ENCODE measurements around the gene ENTPD1. TPM values are rescaled to one million over a fixed set of nuclear protein-coding genes. Genes with fewer than 3 reads are reported as not detected.

Gene ENTPD1
- polyA plus RNA-seq, 1 donor (not counting 4 experiments of a cell fraction or from before 2014, with no cell fraction given): 0.03 TPM

DNA sequence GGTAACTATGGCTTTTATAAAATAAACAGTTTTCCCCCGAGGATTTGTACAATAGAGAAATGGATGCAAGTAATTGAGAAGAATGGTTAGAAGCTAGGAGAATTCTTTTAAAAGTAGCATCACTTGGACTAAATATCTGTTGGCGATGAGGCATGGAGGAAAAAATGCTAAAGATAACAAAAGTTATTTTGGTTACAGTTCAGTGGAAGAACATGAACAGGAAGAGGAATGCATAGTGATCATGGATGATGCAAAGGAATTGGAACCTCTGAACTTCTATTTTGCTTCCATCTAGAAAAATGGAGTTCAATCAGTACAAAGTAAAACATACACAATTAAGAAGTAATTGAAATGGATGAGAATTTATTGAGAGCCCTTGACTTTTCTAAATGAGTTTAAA, 32.9 kb downstream of the ENTPD1 start:
- Histone ChIP-seq H3K79me2 (ENCODE audit: control insufficient read depth, insufficient read depth, low read length) (no peaks in the 10 kb centered on the region), H3K4me3 (ENCODE audit: control insufficient read depth in 2 of 3, extremely low read depth in 1 of 3, insufficient read depth in 2 of 3, low read depth in 1 of 3, low read length in 3 of 3) (no peak overlapping the region), H3K27me3 (ENCODE audit: control insufficient read depth, extremely low read depth, insufficient read depth, low read length) (no peaks in the 10 kb centered on the region), H3K4me1 (ENCODE audit: control insufficient read depth, extremely low read depth, insufficient read depth, low read length) (no peaks in the 10 kb centered on the region), H4K20me1 (ENCODE audit: control insufficient read depth, extremely low read depth, insufficient read depth, low read length) (no peaks in the 10 kb centered on the region), H3K36me3 (ENCODE audit: control insufficient read depth in 2 of 2, extremely low read depth in 1 of 2, insufficient read depth in 2 of 2, low read length in 2 of 2) (no peaks in the 10 kb centered on the region), H3K9me1 (ENCODE audit: control insufficient read depth, extremely low read depth, insufficient read depth, low read length) (no peaks in the 10 kb centered on the region), H3K9ac (ENCODE audit: control insufficient read depth, extremely low read depth, insufficient read depth, low read length) (no peak overlapping the region), H3K9me3 (ENCODE audit: control insufficient read depth, low read depth, low read length) (no peaks in the 10 kb centered on the region), H3K27ac (ENCODE audit: control insufficient read depth, insufficient read depth, low read length) (no peak overlapping the region), H3K4me2 (ENCODE audit: control insufficient read depth, extremely low read depth, insufficient read depth, low read depth, low read length) (no peak overlapping the region), H2AFZ (ENCODE audit: control insufficient read depth, low read length) (no peak overlapping the region)
- dilution Hi-C loops (cut with MboI; ENCODE audit: extremely low pct_ligation_motif_present, low sequenced_read_pairs): no loop called here
- TF ChIP-seq, protein P1, sequence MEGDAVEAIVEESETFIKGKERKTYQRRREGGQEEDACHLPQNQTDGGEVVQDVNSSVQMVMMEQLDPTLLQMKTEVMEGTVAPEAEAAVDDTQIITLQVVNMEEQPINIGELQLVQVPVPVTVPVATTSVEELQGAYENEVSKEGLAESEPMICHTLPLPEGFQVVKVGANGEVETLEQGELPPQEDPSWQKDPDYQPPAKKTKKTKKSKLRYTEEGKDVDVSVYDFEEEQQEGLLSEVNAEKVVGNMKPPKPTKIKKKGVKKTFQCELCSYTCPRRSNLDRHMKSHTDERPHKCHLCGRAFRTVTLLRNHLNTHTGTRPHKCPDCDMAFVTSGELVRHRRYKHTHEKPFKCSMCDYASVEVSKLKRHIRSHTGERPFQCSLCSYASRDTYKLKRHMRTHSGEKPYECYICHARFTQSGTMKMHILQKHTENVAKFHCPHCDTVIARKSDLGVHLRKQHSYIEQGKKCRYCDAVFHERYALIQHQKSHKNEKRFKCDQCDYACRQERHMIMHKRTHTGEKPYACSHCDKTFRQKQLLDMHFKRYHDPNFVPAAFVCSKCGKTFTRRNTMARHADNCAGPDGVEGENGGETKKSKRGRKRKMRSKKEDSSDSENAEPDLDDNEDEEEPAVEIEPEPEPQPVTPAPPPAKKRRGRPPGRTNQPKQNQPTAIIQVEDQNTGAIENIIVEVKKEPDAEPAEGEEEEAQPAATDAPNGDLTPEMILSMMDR (optimal IDR thresholded peaks at IDR 0.05 in 1 of 3, IDR thresholded peaks at IDR 0.05 in 1 of 3, conservative IDR thresholded peaks at IDR 0.05 in 1 of 3; ENCODE audit: extremely low read depth in 1 of 3, insufficient read depth in 2 of 3, low read length in 3 of 3): no peak
- TF ChIP-seq EZH2 (IDR thresholded peaks at IDR 0.05; ENCODE audit: low read length): no peak
- DNase-seq (ENCODE audit: low read depth, low spot score) (no peak), FAIRE-seq (no peak)

DNA sequence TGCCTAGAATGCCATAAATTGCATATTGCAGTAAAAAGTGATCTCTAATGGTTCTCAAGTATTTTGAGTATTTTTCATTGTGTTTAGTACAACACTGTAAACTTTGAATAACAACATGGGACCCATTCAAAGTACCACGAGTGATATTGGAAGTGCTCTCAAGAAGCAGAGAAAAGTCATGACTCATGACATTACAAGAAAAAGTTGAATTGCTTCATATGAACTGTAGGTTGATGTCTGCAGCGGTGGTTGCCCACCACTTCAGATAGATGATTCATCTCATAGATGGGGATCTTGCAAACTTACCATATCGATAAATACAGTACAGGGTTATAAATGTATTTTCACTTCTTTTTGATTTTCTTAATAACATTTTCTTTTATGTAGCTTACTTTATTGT, 33.9 kb downstream of the ENTPD1 start:
- H3K4me1 ChIP-seq (ENCODE audit: control insufficient read depth, extremely low read depth, insufficient read depth, low read length): no peaks in the 10 kb centered on the region
- no peaks in the 10 kb centered on the region for H3K9me3 ChIP-seq (ENCODE audit: control insufficient read depth, low read depth, low read length)
- H3K4me3 ChIP-seq (ENCODE audit: control insufficient read depth in 2 of 3, extremely low read depth in 1 of 3, insufficient read depth in 2 of 3, low read depth in 1 of 3, low read length in 3 of 3): no peak overlapping the region
- no peak for TF ChIP-seq EZH2 (IDR thresholded peaks at IDR 0.05; ENCODE audit: low read length)
- TF ChIP-seq, protein P1 (optimal IDR thresholded peaks at IDR 0.05 in 1 of 3, IDR thresholded peaks at IDR 0.05 in 1 of 3, conservative IDR thresholded peaks at IDR 0.05 in 1 of 3; ENCODE audit: extremely low read depth in 1 of 3, insufficient read depth in 2 of 3, low read length in 3 of 3): no peak
- no peaks in the 10 kb centered on the region for H4K20me1 ChIP-seq (ENCODE audit: control insufficient read depth, extremely low read depth, insufficient read depth, low read length)
- DNase-seq (ENCODE audit: low read depth, low spot score): no peak
- no peaks in the 10 kb centered on the region for H3K9me1 ChIP-seq (ENCODE audit: control insufficient read depth, extremely low read depth, insufficient read depth, low read length)
- dilution Hi-C loops (cut with MboI; ENCODE audit: extremely low pct_ligation_motif_present, low sequenced_read_pairs): no loop called here
- no peaks in the 10 kb centered on the region for H3K36me3 ChIP-seq (ENCODE audit: control insufficient read depth in 2 of 2, extremely low read depth in 1 of 2, insufficient read depth in 2 of 2, low read length in 2 of 2)
- no peak overlapping the region for H3K27ac ChIP-seq (ENCODE audit: control insufficient read depth, insufficient read depth, low read length)
- no peak overlapping the region for H3K9ac ChIP-seq (ENCODE audit: control insufficient read depth, extremely low read depth, insufficient read depth, low read length)
- no peak overlapping the region for H3K4me2 ChIP-seq (ENCODE audit: control insufficient read depth, extremely low read depth, insufficient read depth, low read depth, low read length)
- H3K79me2 ChIP-seq (ENCODE audit: control insufficient read depth, insufficient read depth, low read length): no peaks in the 10 kb centered on the region
- FAIRE-seq: no peak
- H3K27me3 ChIP-seq (ENCODE audit: control insufficient read depth, extremely low read depth, insufficient read depth, low read length): no peaks in the 10 kb centered on the region
- H2AFZ ChIP-seq (ENCODE audit: control insufficient read depth, low read length): no peak overlapping the region

Measured in keratinocyte (primary cell).